Nephron (organoid): Measurements from ENCODE around the gene MAP2K1.
"Not testable (repeated sequence)": the region's sequence is repeated elsewhere in the genome, so short reads cannot be mapped to it uniquely, and the experiment has no call there.

ENCODE experiments used
- H3K27ac Mint-ChIP-seq, 3 experiments: 2 replicates each; pipeline ENCODE4 v1.8.0; 2020; ENCODE audit warnings: mixed read lengths in 3 of 3, mild to moderate bottlenecking in 2 of 3, moderate library complexity in 1 of 3
- H3K27me3 Mint-ChIP-seq: 2 replicates; pipeline ENCODE4 v1.8.0; 2021; ENCODE audit warnings: low read depth, mild to moderate bottlenecking, moderate library complexity, mixed read lengths
- H3K36me3 Mint-ChIP-seq: 2 replicates; pipeline ENCODE4 v1.8.0; 2020; ENCODE audit warnings: low read depth, mixed read lengths
- H3K4me1 Mint-ChIP-seq: 2 replicates; pipeline ENCODE4 v1.8.0; 2020; ENCODE audit warnings: mixed read lengths
- H3K4me3 Mint-ChIP-seq, 3 experiments: 2 replicates each; pipeline ENCODE4 v1.8.0; 2020; ENCODE audit warnings: mild to moderate bottlenecking in 3 of 3, mixed read lengths in 3 of 3, moderate library complexity in 2 of 3
- H3K9me3 Mint-ChIP-seq: 2 replicates; pipeline ENCODE4 v1.8.0; 2020; ENCODE audit warnings: mixed read lengths
- CTCF ChIP-seq, 3 experiments: fragments of 200-600 bp; sonication (generic); IDR thresholded peaks; one replicate each; pipeline ENCODE4 v1.5.0; 2021; ENCODE audit warnings: antibody characterized with exemption in 3 of 3; ENCODE audit not compliant: unreplicated experiment in 3 of 3

Gene MAP2K1

GRCh38 chr15:66459818-66460615, 73.3 kb downstream of the MAP2K1 start:
- no peaks in the 10 kb centered on the region for H3K27me3 Mint-ChIP-seq
- H3K36me3 Mint-ChIP-seq = peaks cover 20% of the 10 kb centered on the region

GRCh38 chr15:66461294-66461693, 74.6 kb downstream of the MAP2K1 start:
- H3K4me1 Mint-ChIP-seq, H3K27ac Mint-ChIP-seq, H3K9me3 Mint-ChIP-seq, H3K4me3 Mint-ChIP-seq, H3K27me3 Mint-ChIP-seq: not testable (repeated sequence)
- H3K36me3 Mint-ChIP-seq = peaks cover 31% of the 10 kb centered on the region

More at GRCh38 chr15:66459818-66460615, 73.3 kb downstream of the MAP2K1 start:
- H3K4me3 Mint-ChIP-seq = no peak overlapping the region
- no peak for TF ChIP-seq CTCF (IDR thresholded peaks at IDR 0.05; ENCODE audit: unreplicated experiment in 3 of 3)
- peaks cover 4% of the 10 kb centered on the region for H3K9me3 Mint-ChIP-seq
- peaks cover 6% of the 10 kb centered on the region for H3K4me1 Mint-ChIP-seq
- H3K27ac Mint-ChIP-seq = no peak overlapping the region

- Mint-ChIP-seq H3K4me3 (no peak overlapping the region), H3K27me3 (no peaks in the 10 kb centered on the region), H3K36me3 (peaks cover 34% of the 10 kb centered on the region), H3K9me3 (peaks cover 9% of the 10 kb centered on the region), H3K27ac (no peak overlapping the region), H3K4me1 (peaks cover 6% of the 10 kb centered on the region)
- no peak for TF ChIP-seq CTCF (IDR thresholded peaks at IDR 0.05; ENCODE audit: unreplicated experiment in 3 of 3)
Measured at GRCh38 chr15:66461917-66462316, 75.2 kb downstream of the MAP2K1 start.

DNA sequence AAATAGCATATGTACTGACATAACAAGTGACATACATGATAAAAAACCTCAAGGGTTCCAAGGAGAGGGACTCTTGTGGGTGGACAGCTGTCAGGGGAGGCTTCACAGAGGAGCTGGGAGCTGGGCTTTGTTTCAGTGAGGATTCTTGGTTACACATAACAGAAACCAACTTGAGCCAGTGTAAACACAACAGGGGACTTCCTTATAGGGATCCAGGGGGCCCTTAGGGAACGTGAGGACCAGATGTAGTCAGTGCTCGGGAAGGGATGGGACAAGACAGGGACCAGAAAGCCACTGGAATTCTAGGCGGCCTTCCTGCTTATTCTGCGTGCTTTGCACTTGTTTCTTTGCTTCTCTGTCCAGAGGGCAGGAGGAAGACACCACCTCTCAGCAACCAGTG, 75.9 kb downstream of the MAP2K1 start:
- no peak overlapping the region for H3K27ac Mint-ChIP-seq
- H3K4me1 Mint-ChIP-seq = peaks cover 6% of the 10 kb centered on the region
- TF ChIP-seq CTCF (IDR thresholded peaks at IDR 0.05; ENCODE audit: unreplicated experiment in 3 of 3) = no peak
- no peak overlapping the region for H3K4me3 Mint-ChIP-seq
- no peaks in the 10 kb centered on the region for H3K27me3 Mint-ChIP-seq
- peaks cover 37% of the 10 kb centered on the region for H3K36me3 Mint-ChIP-seq
- peaks cover 9% of the 10 kb centered on the region for H3K9me3 Mint-ChIP-seq

GRCh38 chr15:66465294-66465693, 78.6 kb downstream of the MAP2K1 start:
- not testable (repeated sequence) for H3K27me3 Mint-ChIP-seq, H3K4me1 Mint-ChIP-seq, H3K27ac Mint-ChIP-seq, H3K9me3 Mint-ChIP-seq, H3K4me3 Mint-ChIP-seq
- H3K36me3 Mint-ChIP-seq = peaks cover 47% of the 10 kb centered on the region

- not testable (repeated sequence) for H3K27ac Mint-ChIP-seq, H3K9me3 Mint-ChIP-seq, H3K27me3 Mint-ChIP-seq, H3K4me1 Mint-ChIP-seq, H3K4me3 Mint-ChIP-seq
- peaks cover 44% of the 10 kb centered on the region for H3K36me3 Mint-ChIP-seq
Measured at GRCh38 chr15:66467162-66468040, 80.7 kb downstream of the MAP2K1 start.

GRCh38 chr15:66470825-66471224, 84.1 kb downstream of the MAP2K1 start:
- H3K4me1 Mint-ChIP-seq = peaks cover 32% of the 10 kb centered on the region
- H3K9me3 Mint-ChIP-seq, H3K27ac Mint-ChIP-seq, H3K27me3 Mint-ChIP-seq, H3K4me3 Mint-ChIP-seq: not testable (repeated sequence)
- peaks cover 20% of the 10 kb centered on the region for H3K36me3 Mint-ChIP-seq
